Fibroblast of lung (primary cell): ENCODE results near the gene LAMTOR4.

ENCODE experiments used
- CTCF ChIP-seq, 2 donors: IDR thresholded peaks in 1 of 2; conservative IDR thresholded peaks in 1 of 2; 1 replicate in 1 of 2; 2 replicates in 1 of 2; pipeline ENCODE4 v1.5.1; 2011 to 2012; ENCODE audit warnings: low read length in 2 of 2, control low read depth in 1 of 2, inconsistent platforms in 1 of 2, low read depth in 1 of 2, mild to moderate bottlenecking in 1 of 2
- EZH2 ChIP-seq: IDR thresholded peaks from 2 replicates; pipeline ENCODE4 v1.5.1; 2012; ENCODE audit warnings: low read length, control low read depth, mild to moderate bottlenecking; ENCODE audit errors: missing control alignments

GRCh38 chr7:100109521-100110163, 39.1 kb upstream of the LAMTOR4 start:
- TF ChIP-seq CTCF (conservative IDR thresholded peaks at IDR 0.05 in 1 of 2, IDR thresholded peaks at IDR 0.05 in 1 of 2; ENCODE audit: low read depth in 1 of 2, low read length in 2 of 2) = peak in 1 of 2 donors; percentile 15
- no peak for TF ChIP-seq EZH2
